HG02884 (cell line): ENCODE data around the gene XRRA1.
A peak's percentile ranks its signal among the peaks of the same experiment; 100 is the strongest.
"Not testable (repeated sequence)": the region's sequence is repeated elsewhere in the genome, so short reads cannot be mapped to it uniquely, and the experiment has no call there.

Experiments used
- ATAC-seq: cut with Tn5 transposase; IDR thresholded peaks from one replicate; pipeline ENCODE4 v1.9.1; 2021; ENCODE audit warnings: mild to moderate bottlenecking, moderate library complexity; ENCODE audit not compliant: unreplicated experiment

The XRRA1 gene, protein sequence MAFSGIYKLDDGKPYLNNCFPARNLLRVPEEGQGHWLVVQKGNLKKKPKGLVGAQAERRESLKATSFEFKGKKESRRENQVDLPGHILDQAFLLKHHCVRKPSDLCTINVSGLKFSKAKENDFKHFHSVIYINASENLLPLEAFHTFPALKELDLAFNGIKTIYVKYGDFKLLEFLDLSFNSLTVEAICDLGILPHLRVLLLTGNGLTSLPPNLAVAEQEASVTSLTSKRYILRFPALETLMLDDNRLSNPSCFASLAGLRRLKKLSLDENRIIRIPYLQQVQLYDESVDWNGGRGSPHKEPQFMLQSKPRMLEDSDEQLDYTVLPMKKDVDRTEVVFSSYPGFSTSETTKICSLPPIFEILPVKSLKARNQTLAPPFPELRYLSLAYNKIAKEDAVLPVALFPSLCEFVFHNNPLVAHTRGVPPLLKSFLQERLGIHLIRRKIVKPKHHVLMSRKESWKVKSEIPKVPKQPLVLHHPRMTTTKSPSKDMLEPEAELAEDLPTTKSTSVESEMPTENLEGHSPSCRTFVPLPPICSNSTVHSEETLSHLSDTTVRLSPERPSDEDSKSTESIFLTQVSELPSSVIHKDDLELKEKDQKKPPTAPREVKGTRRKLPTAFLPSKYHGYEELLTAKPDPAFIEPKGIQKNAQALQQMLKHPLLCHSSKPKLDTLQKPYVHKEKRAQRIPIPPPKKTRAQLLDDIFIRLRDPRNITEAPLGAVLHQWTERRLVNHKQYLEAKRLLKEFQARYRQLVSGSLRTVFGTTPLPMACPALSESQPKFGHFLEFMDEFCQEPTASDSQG

DNA sequence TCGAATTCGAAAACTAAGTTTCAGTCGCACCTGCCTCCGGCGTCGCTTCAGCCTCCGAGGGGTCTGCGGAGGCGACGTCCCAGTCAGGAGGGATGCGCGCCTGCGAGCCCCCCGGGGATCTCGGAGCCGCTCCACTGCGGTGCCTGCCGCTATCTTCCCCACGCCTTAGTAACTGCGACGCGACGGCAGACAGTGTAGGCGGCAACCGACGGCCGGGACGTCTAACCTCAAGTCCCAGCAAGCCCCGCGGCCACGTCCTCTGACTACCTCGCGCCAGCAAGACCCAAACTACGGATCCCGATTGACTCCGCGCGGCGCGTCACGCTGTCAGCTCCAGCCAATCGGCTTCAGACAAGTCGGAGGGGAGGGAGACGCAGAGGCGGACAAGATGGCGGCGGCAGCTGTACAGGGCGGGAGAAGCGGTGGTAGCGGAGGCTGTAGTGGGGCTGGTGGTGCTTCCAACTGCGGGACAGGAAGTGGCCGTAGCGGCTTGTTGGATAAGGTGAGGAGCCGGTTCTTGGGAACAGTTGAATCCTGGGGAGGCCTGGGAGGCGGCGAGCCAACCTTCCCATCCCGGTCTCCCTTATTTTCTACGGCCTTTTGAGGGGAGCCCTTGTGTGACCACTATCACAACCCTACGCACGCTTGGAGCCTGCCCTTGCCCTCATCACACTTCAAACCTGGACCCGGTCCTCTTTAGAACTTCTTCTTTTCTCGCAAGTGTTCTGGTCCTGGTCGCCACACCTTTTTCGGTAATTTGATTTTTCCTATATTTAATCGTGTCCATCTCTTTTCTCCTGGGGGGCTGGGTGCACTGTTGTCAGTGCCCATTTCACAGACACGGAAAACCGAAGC, at the start of gene XRRA1, which contains the start of gene SPCS2:
XRRA1 (minus strand) TSS at position 194 of the 855 bp plus-strand sequence. CDS start 8,213 bp downstream, outside the sequence.
SPCS2 (plus strand) TSS at position 369 of the 855 bp plus-strand sequence; CDS start at position 389, 20 bp downstream.
- peak; percentile 90 for ATAC-seq

DNA sequence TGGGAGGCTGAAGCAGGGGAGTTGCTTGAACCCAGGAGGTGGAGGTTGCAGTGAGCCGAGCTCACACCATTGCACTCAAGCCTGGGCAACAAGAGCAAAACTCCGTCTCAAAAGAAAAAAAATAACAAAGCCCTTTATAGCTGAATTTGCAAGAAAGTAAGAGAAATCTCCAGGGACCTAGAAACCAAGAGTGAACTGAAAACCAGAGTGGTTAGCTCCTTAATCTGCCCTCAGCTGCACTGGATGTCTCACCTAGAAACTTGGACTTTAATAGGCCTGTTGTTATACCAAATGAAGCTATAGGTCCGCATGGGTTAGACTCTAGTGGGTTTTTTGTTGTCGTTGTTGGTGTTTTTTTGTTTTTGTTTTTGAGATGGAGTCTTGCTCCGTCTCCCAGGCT, 44.0 kb upstream of the XRRA1 start:
- no peak for ATAC-seq

DNA sequence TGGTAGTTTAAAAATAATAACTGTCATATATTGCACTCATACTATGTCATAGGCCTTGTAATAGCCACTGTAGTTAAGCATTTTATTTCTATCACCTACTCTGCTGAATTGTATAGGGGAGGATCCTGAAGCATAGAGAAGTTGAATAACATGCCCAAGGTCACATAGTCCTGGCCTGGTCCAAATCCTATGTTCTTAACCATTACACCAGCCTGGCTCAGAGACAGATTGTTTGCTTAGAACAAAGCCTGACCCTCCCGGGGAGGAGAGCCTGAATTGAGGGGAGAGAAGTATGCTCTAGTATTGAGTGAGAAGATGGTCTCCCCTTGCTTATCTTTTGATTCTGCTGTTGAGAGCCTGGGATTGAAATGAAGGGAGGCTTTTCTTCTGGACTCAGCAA, 42.0 kb upstream of the XRRA1 start:
- ATAC-seq: no peak

DNA sequence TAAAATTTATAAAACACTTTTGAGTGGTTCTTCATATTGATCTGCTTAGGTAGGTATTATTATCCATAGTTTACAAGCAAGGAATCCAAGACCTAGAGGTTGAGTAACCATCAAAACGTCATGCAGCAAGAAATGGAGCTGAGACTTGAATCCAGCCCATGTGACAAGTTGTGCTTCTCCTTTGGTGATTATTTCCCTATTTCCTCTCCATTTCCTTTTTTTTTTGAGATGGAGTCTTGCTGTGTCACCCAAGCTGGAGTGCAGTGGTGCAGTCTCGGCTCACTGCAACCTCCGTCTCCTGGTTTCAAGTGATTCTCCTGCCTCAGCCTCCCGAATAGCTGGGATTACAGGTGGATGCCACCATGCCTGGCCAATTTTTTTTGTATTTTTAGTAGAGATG, 41.3 kb upstream of the XRRA1 start:
- ATAC-seq: not testable (repeated sequence)

DNA sequence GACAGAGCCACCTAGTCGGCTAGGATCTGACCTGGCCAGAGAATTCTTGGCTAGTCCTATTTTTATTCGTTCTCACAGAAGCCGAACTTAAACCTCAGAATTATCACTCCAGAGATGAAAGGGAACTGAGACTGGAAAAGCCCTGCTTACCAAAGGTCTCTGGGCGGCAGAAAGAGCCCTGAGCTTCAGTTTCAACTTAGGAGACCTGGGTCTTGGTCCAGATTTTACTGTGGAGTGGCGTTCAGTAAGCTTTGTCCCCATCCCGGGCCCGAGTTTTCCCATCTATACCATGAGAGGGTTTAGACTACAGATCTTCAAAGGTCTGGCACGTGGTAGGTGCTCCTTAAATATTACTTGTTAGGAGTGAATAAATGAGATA, 40.4 kb upstream of the XRRA1 start:
- ATAC-seq: peak; percentile 5

DNA sequence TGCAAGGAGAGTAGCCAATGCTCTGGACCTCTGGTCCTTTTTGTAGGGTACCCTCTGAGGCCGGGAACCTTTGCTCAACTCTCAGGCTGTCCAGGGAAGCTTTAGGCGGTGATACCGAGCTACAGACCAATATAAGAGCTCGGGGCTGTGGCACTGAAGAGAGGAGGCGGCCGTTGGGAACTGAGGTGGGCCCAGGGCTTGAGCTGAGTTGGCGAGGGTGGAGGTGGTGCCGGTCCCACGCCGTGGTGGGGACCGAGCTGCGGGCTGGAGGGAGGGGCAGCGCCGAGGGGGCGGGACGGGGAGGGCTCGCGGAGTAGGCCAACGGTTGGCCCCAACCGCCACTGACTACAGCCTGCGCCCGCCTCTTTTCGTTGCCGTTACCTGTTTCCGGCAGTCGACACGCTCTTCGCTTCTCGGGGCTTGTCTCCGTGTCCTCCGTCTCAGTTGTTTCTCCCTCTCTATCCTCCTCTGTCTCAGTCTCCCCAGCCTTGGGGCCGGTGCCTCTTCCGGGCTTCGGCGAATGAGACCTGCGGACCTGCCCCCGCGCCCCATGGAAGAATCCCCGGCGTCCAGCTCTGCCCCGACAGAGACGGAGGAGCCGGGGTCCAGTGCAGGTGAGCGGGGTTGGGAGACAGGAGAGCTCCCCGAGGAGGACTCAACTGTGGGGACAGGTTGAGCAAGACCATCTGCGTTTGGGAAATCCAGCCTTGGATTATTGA, 39.8 kb upstream of the XRRA1 start, which contains the start of gene NEU3:
NEU3 (plus strand) TSS at position 393 of the 719 bp plus-strand sequence; CDS start at position 521, 128 bp downstream.
- peak; percentile 86 for ATAC-seq

DNA sequence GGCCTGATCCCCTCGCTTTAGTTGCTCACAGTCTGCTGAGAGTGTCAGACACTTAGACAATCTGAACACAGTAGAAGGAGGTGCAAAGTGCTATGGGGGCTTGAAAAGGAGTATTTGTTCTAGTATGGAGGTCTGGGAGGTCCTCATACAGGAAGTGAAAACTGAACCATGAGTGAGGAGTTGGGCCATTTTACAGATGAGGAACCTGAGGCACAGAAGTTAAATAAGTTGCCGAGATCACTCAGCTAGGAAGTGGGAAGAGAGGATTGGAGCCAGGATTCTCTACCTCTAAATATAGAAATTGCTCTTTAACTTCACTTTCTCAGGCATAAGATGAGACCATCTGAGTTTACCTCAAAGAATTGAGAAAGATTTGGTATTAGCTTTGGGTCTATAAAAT, 35.8 kb upstream of the XRRA1 start:
- ATAC-seq: no peak

DNA sequence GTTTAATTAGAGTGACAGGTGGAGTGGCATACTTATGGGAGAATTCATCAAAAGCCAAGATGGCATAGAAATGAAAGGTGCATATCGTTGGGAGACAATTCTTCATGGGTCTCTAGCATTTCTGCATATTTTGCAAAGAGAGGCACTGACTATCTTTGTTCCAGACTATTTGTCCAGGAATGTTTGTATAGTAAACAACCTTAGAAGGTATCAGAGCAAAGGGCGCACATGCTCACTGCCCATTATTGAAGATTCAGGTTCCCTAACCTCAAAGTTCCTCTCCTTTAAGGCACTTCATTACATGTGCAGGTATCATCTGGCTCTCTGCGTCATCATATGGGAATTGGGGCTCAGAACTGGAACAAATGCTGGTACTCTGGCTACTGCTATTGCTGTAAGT, 35.2 kb upstream of the XRRA1 start:
- ATAC-seq: no peak

DNA sequence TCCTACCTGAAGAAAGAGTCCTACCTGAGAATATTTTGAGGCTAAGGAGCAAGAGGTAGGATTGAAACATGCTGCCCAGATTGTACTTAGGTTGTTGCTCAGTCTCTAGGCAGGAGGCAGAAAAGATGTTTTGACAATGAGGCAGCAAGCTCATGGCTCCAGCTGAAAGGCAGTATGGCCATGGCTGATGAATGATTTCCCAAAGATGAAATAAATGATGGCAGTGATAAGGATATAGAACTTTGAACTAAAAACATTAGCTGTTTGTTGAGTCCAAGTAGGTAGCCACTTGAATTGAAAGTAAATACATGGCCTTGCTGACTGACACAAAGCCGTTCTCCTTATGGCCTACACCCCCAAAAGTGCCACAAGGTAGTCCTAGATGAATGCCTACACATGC, 33.0 kb upstream of the XRRA1 start:
- no peak for ATAC-seq

DNA sequence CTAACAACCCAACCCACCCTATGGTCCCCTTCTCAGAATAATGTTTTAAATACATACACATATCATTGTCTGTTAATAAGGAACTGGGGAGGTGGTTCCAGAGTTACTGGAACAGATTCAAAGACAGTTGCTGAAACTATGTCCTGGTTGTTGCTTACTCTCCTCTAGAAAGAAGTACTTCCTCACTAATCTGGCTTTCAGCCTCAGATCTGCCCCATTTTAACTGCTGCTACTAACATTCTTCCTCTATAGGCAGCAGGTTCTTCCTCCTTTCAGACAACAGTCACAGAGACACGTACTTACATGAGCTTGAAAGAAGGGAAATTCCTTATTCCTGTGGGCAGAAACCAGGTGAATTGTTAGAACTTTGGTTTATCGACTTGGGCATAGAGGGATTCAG, 31.7 kb upstream of the XRRA1 start:
- no peak for ATAC-seq

DNA sequence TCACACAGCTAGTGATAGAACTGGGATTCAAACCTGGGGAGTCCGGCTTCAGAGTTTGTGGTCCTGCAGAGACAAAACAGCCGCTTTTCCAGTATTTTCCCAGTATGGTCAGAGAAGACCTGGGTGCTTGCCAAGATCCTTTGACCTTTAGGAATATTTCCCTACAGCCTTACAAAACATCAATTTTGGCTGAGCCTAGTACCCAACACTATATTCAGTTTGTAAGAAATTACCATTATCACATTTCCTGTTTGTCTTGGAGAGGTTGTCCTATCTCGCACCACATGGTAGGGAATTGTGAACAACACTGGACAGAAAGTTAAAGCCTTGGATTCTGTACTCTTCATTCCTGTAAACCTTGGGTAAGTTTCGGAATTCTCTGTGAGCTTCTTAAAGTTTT, 29.1 kb upstream of the XRRA1 start:
- ATAC-seq: no peak

DNA sequence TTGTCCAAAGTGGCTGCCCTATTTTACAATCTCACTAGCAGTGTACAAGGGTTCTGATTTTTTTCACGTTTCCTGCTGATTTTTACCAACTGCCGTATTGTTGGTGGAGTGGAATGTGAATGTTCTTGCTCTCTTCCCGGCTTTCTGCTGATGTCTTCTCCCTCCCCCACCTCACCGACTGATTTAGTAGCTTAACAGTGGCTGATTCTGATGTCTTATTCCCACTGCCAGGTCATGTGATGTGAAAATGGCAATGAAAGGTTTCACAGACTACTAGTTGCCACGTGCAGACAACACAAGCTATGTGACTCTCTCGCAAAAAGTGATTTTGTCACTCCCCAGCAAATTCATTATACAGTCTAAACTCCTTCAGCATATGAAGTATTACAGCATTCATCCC, 22.5 kb upstream of the XRRA1 start:
- ATAC-seq: no peak

DNA sequence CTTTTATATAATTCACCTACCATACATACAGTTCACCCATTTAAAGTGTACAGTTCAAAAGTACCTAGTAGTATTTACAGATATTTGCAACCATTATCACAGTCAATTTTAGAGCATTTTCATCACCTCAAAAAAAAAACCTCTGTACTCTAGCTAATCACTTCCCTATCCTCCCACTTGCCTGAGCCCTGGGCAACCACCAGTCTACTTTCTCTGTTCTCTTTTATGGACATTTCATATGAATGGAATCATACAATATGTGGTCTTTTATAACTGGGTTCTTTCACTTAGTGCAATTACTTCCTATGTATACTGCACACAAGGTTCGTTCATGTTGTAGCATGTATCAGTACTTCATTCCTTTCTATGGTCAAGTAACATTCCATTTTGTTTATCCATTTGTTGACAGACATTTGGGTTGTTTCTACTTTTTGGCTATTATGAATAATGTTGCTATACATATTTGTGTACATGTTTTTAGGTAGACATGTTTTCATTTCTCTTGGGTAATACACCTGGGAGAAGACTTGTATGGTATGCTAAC, 22.0 kb upstream of the XRRA1 start:
- ATAC-seq: no peak

DNA sequence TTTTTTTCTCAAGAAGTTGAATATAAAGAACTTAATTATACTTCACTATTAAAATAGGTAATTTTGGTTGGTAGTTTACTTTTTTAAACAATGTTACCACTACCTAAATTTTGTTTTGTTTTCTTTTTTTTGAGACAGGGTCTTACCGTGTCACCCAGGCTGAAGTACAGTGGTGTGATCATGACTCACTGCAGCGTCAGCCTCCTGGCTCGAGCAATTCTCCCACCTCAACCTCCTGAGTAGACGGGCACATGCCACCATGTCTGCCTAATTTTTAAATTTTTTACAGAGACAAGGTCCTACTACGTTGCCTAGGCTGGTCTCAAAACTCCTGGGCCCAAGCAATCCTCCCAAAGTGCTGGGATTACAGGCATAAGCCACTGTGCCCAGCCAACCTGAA, 17.8 kb upstream of the XRRA1 start:
- ATAC-seq: no peak

DNA sequence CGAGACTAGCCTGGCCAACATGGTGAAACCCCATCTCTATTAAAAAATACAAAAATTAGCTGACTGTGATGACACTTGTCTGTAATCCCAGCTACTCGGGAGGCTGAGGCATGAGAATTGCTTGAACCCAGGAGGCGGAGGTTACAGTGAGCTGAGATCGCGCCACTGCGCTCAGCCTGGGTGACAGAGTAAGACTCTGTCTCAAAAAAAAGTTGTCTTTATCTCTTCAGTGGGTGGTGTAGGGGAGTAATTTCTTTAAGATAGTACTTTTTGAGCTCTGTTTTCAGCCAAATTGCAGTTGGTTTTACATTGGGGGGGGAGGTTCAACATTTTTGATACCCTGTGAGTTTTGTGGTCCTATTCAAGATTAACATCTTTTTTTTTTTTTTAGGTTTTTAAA, 11.2 kb upstream of the XRRA1 start:
- ATAC-seq: not testable (repeated sequence)

DNA sequence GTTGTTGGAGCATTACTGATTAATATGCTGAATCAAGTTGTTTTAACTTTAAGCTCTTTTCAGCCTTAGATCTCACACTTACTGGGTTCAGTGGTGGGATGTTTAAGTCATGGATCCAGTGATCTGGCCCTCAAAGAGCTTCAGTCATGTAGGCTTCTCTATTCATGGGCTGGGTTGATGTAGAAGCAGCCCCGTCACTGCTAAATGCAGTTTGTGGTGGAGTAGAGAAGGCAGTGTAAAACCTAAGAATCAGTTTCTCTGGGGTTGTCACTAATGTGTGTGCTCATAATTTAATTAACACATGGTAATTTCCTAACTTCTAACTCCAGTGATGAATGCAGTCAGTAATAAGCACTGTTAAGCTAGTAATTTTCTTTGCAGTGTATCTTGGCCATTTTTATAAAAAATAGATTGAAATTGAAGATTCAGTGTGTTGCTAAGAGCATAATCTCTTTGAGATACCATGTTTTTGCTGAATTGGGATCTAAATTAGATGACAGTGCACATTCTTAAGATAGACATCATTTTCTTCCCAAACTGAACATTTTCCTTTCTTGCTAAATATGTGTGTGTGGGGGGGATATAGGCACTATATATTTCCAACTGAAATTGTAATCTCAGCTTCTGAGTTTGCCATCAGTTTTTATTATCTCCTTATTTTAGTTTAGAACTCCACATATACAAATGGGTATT, 9.2 kb upstream of the XRRA1 start:
- ATAC-seq: no peak

DNA sequence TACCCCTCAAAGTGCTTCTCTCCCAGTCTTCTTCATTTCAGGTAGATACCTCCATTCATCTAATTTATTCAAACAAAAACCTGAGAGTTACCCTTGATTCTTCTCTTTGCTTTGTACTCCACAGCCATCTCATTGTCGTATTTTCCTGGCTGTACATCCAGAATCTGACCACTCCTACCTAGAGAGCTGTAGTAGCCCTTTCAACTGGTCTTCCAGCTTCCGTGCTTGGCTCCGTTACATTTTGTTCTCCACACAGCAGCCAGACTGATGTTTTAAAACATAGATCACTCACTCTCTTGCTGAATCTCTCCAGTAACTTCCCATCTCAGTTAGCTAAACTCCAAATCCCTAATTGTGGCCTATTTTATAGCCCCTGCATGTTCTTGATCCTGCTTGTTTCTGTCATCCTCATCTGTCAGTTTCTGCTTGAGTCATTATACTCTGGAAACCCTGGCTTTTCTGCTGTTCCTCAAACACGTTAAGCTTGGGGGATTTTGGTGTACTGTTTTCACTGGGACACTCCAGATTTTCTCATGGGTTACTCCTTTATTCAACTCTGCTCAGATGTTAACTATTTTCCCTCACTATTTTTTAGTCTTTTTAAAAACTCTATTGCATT, 7.6 kb upstream of the XRRA1 start:
- no peak for ATAC-seq

DNA sequence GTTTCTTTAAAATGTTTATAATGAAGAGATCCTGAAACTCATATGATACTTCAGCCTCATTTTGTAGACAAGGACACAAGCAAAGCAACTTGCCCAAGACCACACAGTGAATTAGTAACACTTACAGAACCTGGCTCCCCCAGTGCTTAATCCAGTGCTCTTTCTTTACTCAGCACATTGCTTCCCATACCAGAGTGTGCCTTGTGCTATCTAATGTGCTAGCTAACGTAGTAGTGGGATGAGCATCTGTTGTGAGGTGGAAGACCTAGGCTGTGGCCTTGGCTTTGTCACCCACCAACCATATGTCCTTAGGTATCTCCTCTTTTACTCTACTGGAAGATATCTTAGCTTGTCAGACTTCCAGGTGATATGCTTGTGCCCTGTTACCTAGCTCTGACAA, 5.3 kb upstream of the XRRA1 start:
- no peak for ATAC-seq

DNA sequence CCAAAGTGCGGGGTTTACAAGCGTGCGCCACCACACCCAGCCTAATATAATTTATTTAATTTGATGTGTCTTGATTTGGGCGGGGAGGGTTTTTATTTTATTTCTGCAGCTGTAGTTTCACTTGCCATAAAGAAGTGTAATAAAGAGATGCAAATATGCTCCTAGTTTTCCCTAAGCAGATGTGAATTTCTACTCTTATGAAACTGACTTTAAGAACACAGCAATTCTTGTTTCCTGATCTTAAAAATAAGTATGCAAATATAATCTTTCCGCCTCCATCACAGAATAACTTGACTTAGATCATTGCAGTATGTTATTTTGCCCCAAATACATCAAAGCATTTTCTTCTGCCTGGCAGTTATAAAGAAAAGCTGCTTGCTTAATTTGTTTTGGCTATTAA, 4.6 kb upstream of the XRRA1 start:
- no peak for ATAC-seq
